ENCODE results near the gene TSPAN14.

DNA sequence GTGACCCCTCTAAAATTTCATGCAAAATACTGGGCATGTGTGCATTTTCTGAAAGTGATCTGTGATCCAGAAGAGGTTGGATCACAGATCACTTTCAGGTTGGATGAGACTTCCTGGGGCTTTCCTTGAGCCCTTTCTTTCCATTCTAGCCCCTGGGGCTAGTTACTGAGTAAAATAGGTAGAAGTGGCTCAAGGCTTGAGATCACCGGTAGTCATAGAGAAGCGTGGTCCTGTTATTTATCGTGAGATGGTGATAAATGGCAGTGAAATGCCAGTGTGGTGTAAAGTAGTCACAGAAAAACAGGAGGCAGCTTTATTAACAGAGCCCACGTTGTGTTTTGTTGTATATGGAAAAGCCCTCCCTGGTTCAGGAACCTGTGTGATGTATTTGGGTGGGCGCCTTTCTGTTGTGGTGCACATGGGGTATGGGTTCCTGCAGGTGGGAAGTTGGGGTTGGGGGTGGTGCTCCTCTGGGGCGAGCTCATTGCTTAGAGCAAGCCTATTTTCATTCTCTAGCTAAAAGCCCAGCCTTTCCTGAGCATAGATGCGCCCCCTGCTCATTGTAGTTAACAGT, 49.6 kb downstream of the TSPAN14 start:
- TF ChIP-seq, protein P1, sequence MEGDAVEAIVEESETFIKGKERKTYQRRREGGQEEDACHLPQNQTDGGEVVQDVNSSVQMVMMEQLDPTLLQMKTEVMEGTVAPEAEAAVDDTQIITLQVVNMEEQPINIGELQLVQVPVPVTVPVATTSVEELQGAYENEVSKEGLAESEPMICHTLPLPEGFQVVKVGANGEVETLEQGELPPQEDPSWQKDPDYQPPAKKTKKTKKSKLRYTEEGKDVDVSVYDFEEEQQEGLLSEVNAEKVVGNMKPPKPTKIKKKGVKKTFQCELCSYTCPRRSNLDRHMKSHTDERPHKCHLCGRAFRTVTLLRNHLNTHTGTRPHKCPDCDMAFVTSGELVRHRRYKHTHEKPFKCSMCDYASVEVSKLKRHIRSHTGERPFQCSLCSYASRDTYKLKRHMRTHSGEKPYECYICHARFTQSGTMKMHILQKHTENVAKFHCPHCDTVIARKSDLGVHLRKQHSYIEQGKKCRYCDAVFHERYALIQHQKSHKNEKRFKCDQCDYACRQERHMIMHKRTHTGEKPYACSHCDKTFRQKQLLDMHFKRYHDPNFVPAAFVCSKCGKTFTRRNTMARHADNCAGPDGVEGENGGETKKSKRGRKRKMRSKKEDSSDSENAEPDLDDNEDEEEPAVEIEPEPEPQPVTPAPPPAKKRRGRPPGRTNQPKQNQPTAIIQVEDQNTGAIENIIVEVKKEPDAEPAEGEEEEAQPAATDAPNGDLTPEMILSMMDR (conservative IDR thresholded peaks at IDR 0.05; ENCODE audit: low read length) = no peak
- TF ChIP-seq EZH2phosphoT487 (IDR thresholded peaks at IDR 0.05; ENCODE audit: borderline replicate concordance) = no peak
